Esophagus squamous epithelium (tissue), 4 donors: ENCODE measurements around the gene ETFRF1.

ENCODE experiments used
- POLR2A ChIP-seq, 4 donors: fragments of 450-650 bp; IDR thresholded peaks; one replicate each; pipeline ENCODE4 v1.6.1; 2017; ENCODE audit warnings: antibody characterized with exemption in 4 of 4, mild to moderate bottlenecking in 4 of 4, moderate library complexity in 3 of 4
- TF ChIP-seq, protein P1 (sequence below), 6 experiments: fragments of 450-650 bp in 4 of 6; fragments of 200-600 bp in 2 of 6; sonication (generic) in 2 of 6; IDR thresholded peaks; one replicate each; pipeline ENCODE4 v1.5.1; 2016 to 2019; ENCODE audit warnings: antibody characterized with exemption in 6 of 6, mild to moderate bottlenecking in 4 of 6, moderate library complexity in 4 of 6

DNA sequence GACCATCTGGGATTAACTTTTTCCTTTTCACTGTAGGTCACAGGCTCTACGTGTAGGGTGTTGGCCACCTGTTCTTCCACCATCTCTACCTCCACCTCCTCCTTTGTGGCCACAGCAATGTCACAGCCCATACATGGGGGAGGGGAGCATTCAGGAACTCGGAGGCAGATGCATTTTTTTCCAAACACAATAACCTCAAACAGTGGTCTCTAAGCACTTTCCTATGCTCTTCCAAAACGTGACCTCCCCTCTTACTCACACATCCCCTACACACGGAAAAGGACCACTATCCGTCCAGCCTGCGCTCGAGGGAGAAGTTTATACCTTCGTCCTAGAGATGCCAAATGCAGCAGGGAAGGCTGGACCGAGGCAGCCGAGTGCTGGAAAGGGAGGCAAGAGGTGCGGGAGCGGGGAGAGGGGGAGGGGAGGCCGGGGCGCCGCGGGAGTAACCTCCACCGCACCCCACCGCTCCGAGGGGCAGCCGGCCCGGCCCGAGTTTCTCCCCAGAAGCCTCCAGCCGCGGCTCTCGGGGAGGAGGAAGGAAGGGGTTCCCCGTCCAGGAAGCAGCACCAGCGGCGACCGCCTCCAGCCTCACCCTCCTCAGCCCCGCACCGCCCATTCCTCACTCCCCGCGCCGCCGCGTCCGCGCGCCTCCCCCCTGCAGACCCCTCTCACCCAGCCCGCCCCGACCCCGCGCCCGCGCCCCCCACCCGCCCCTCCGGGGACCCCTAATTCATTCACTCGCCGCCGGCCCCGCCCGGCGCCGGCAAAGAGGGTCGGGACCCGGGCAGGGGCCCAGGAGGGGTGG, 55.1 kb downstream of the ETFRF1 start:
- TF ChIP-seq, protein P1, sequence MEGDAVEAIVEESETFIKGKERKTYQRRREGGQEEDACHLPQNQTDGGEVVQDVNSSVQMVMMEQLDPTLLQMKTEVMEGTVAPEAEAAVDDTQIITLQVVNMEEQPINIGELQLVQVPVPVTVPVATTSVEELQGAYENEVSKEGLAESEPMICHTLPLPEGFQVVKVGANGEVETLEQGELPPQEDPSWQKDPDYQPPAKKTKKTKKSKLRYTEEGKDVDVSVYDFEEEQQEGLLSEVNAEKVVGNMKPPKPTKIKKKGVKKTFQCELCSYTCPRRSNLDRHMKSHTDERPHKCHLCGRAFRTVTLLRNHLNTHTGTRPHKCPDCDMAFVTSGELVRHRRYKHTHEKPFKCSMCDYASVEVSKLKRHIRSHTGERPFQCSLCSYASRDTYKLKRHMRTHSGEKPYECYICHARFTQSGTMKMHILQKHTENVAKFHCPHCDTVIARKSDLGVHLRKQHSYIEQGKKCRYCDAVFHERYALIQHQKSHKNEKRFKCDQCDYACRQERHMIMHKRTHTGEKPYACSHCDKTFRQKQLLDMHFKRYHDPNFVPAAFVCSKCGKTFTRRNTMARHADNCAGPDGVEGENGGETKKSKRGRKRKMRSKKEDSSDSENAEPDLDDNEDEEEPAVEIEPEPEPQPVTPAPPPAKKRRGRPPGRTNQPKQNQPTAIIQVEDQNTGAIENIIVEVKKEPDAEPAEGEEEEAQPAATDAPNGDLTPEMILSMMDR (IDR thresholded peaks at IDR 0.05), result no peak
- TF ChIP-seq POLR2A (IDR thresholded peaks at IDR 0.05), result no peak
